Liver (tissue), 9 donors: ENCODE measurements around the gene CDK15. TPM values are rescaled to one million over a fixed set of nuclear protein-coding genes. Genes with fewer than 3 reads are reported as not detected.

Experiments used
- DNase-seq: peaks from one replicate; pipeline ENCODE4 v3.0.0-alpha.2; 2017; ENCODE audit warnings: low spot score
- H3K27ac ChIP-seq, 2 donors: one replicate each; pipeline ENCODE4 v1.7.0; 2013; ENCODE audit warnings: inconsistent platforms in 2 of 2, low read length in 2 of 2, control low read depth in 1 of 2, low read depth in 1 of 2, mild to moderate bottlenecking in 1 of 2
- H3K27me3 ChIP-seq, 4 donors: one replicate each; pipeline versions ENCODE4 v1.6.1 to v1.7.0; 2013; ENCODE audit warnings: low read length in 3 of 4, inconsistent platforms in 1 of 4, mild to moderate bottlenecking in 1 of 4, moderate library complexity in 1 of 4; ENCODE audit not compliant: control insufficient read depth in 4 of 4, insufficient read depth in 4 of 4
- H3K36me3 ChIP-seq, 4 donors: one replicate each; pipeline versions ENCODE4 v1.6.1 to v1.7.0; 2013; ENCODE audit warnings: low read length in 3 of 4, mild to moderate bottlenecking in 3 of 4, low read depth in 1 of 4, moderate library complexity in 1 of 4; ENCODE audit not compliant: control insufficient read depth in 4 of 4, insufficient read depth in 3 of 4
- H3K4me1 ChIP-seq, 4 donors: one replicate each; pipeline versions ENCODE4 v1.6.1 to v1.7.0; 2013; ENCODE audit warnings: low read length in 3 of 4, mild to moderate bottlenecking in 3 of 4, moderate library complexity in 1 of 4; ENCODE audit not compliant: control insufficient read depth in 4 of 4, insufficient read depth in 4 of 4
- H3K4me3 ChIP-seq, 3 donors: one replicate each; pipeline versions ENCODE4 v1.6.1 to v1.7.0; 2013; ENCODE audit warnings: low read length in 3 of 3, control low read depth in 1 of 3, low read depth in 1 of 3, mild to moderate bottlenecking in 1 of 3
- H3K9ac ChIP-seq, 2 donors: one replicate each; pipeline ENCODE4 v1.7.0; 2013; ENCODE audit warnings: low read length in 2 of 2, mild to moderate bottlenecking in 2 of 2, moderate library complexity in 2 of 2, control low read depth in 1 of 2, low read depth in 1 of 2
- H3K9me3 ChIP-seq, 4 donors: one replicate each; pipeline versions ENCODE4 v1.6.1 to v1.7.0; 2013; ENCODE audit warnings: low read length in 3 of 4; ENCODE audit not compliant: control insufficient read depth in 4 of 4
- ATF3 ChIP-seq: IDR thresholded peaks from 2 replicates; pipeline ENCODE4 v1.6.1; 2016; ENCODE audit warnings: antibody characterized with exemption
- CTCF ChIP-seq: fragments of 150-350 bp; IDR thresholded peaks from 2 replicates; pipeline ENCODE4 v1.5.1; 2017; ENCODE audit warnings: improper control_type of control experiment, low read depth, low read length; ENCODE audit not compliant: missing input control
- HNF4A ChIP-seq, 2 donors: conservative IDR thresholded peaks; 2 replicates each; pipeline ENCODE4 v1.6.1; 2016; ENCODE audit warnings: antibody characterized with exemption in 2 of 2, mild to moderate bottlenecking in 2 of 2
- HNF4G ChIP-seq: IDR thresholded peaks from 2 replicates; pipeline ENCODE4 v1.6.1; 2016; ENCODE audit warnings: antibody characterized with exemption
- JUND ChIP-seq, 2 donors: IDR thresholded peaks; 2 replicates each; pipeline ENCODE4 v1.6.1; 2016; ENCODE audit warnings: antibody characterized with exemption in 2 of 2
- MAX ChIP-seq: IDR thresholded peaks from 2 replicates; pipeline ENCODE4 v1.6.1; 2016; ENCODE audit warnings: antibody characterized with exemption
- NR2F2 ChIP-seq: IDR thresholded peaks from 2 replicates; pipeline ENCODE4 v1.6.1; 2016; ENCODE audit warnings: antibody characterized with exemption
- RAD21 ChIP-seq, 2 donors: IDR thresholded peaks; 2 replicates each; pipeline ENCODE4 v1.6.1; 2016; ENCODE audit warnings: antibody characterized with exemption in 2 of 2, mild to moderate bottlenecking in 2 of 2
- RXRA ChIP-seq, 2 donors: IDR thresholded peaks; 2 replicates each; pipeline ENCODE4 v1.6.1; 2017 to 2018; ENCODE audit warnings: antibody characterized with exemption in 2 of 2, mild to moderate bottlenecking in 1 of 2
- SP1 ChIP-seq: IDR thresholded peaks from 2 replicates; pipeline ENCODE4 v1.6.1; 2018; ENCODE audit warnings: antibody characterized with exemption, mild to moderate bottlenecking
- TAF1 ChIP-seq: conservative IDR thresholded peaks from 2 replicates; pipeline ENCODE4 v1.6.1; 2016; ENCODE audit warnings: antibody characterized with exemption, mild to moderate bottlenecking
- YY1 ChIP-seq: IDR thresholded peaks from 2 replicates; pipeline ENCODE4 v1.6.1; 2016; ENCODE audit warnings: antibody characterized with exemption, mild to moderate bottlenecking
- WGBS: extraction: QIAGEN DNeasy Blood & Tissue Kit; methylation state at CpG from one replicate; pipeline ENCODE4 v1.1.7; 2013; 5-methylcytosine and 5-hydroxymethylcytosine counted together
- polyA plus RNA-seq, 2 donors: library from polyadenylated mRNA; stranded (reverse) in 1 of 2; unstranded in 1 of 2; fragments of 200-250 nt in 1 of 2; fragments of >200 nt in 1 of 2; fragmentation: Nextera tagmentation in 1 of 2; extraction: Ambion mirVana in 1 of 2; gene quantifications; one replicate each; pipeline versions ENCODE4 v1.2.1 to v1.2.3, GENCODE V29; 2013 to 2015
- total RNA-seq, 2 donors: library from RNA; depleted of rRNA; stranded (reverse); fragments of >200 nt; gene quantifications; one replicate each; pipeline ENCODE4 v1.2.3, GENCODE V29; 2014
- TF ChIP-seq, protein P1 (sequence below): IDR thresholded peaks from 2 replicates; pipeline ENCODE4 v1.6.1; 2016; ENCODE audit warnings: antibody characterized with exemption
- TF ChIP-seq, protein P2 (sequence below): IDR thresholded peaks from 2 replicates; pipeline ENCODE4 v1.6.1; 2016; ENCODE audit warnings: antibody characterized with exemption, mild to moderate bottlenecking
- donor health status: healthy.
- donor health status: healthy.
- donor health status: healthy.
- donor health status: healthy.
- donor health status: healthy.

CDK15 gene
- total and polyA plus RNA-seq, 4 donors: under 0.01 to 0.47 (median 0.06) TPM; not detected in 1

DNA sequence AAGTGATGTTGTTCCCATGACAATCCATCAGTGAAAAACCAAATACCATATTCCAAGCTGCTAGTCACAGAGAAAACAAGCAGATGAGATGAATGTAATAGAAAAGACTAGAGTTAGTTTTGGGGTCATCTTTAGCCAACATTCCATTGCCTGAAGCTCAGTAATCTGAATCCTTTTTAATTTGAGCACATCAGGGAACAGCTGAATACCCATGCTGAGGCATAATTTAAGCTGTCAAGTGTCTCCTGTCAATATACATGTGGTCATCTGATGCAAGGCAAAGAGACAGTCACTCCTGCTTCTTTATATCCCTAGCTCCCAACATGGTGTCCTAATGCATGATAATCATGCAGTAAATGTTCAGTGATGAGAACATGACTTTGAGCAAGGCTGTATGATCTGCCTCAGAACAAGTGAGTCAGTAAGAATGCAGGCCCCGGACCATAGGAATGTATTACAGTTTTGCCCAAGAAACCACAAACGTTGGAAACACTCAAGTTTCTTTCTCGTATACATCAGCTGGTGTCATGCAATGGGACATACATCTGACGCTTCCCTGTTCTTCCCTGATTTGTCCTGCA, 48.0 kb downstream of the CDK15 start:
- DNase-seq: no peak
- Histone ChIP-seq H3K27me3 (no peaks in the 10 kb centered on the region), H3K4me1 (no peaks in the 10 kb centered on the region), H3K4me3 (no peak overlapping the region), H3K9me3 (peaks cover 0 to 1% (median 0%) of the 10 kb centered on the region in 4 donors), H3K9ac (no peak overlapping the region), H3K27ac (no peak overlapping the region), H3K36me3 (no peaks in the 10 kb centered on the region)
- TF ChIP-seq YY1 (no peak), RXRA (IDR thresholded peaks at IDR 0.05) (no peak), TAF1 (no peak), JUND (IDR thresholded peaks at IDR 0.05) (no peak), HNF4A (conservative IDR thresholded peaks at IDR 0.05) (no peak)
- TF ChIP-seq, protein P1, sequence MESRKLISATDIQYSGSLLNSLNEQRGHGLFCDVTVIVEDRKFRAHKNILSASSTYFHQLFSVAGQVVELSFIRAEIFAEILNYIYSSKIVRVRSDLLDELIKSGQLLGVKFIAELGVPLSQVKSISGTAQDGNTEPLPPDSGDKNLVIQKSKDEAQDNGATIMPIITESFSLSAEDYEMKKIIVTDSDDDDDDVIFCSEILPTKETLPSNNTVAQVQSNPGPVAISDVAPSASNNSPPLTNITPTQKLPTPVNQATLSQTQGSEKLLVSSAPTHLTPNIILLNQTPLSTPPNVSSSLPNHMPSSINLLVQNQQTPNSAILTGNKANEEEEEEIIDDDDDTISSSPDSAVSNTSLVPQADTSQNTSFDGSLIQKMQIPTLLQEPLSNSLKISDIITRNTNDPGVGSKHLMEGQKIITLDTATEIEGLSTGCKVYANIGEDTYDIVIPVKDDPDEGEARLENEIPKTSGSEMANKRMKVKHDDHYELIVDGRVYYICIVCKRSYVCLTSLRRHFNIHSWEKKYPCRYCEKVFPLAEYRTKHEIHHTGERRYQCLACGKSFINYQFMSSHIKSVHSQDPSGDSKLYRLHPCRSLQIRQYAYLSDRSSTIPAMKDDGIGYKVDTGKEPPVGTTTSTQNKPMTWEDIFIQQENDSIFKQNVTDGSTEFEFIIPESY: no peak
- 82% methylated on average over 4 of the region's 4 CpGs for WGBS

DNA sequence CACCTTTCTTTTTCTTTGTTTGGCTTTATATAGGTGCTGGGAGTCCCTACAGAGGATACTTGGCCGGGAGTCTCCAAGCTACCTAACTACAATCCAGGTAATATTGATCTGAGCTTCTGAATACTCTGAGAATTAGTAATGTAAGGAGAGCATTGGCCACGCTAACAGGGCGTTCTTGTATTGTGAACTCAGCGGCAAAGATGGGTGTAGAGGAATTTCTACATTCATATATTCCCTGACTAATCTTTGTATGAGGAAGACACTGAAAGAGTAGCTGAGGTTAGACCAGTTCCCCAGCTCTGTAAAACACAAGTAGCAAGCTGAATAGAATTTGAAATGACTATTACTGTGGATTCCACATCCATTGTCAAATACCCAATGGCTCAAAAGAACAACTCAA, 48.5 kb downstream of the CDK15 start:
- no peak for DNase-seq
- Histone ChIP-seq H3K9me3 (peaks cover 0 to 1% (median 0%) of the 10 kb centered on the region in 4 donors), H3K9ac (no peak overlapping the region), H3K27me3 (no peaks in the 10 kb centered on the region), H3K4me3 (no peak overlapping the region), H3K27ac (no peak overlapping the region), H3K36me3 (no peaks in the 10 kb centered on the region), H3K4me1 (no peaks in the 10 kb centered on the region)
- no peak for TF ChIP-seq NR2F2
- TF ChIP-seq, protein P1: no peak
- no peak for TF ChIP-seq ATF3
- no peak for TF ChIP-seq TAF1
- TF ChIP-seq YY1: no peak
- no peak for TF ChIP-seq HNF4G
- TF ChIP-seq MAX: no peak
- TF ChIP-seq RAD21 (IDR thresholded peaks at IDR 0.05): no peak
- 94% methylated on average over 4 of the region's 4 CpGs for WGBS

- Histone ChIP-seq H3K9ac (no peak overlapping the region), H3K36me3 (no peaks in the 10 kb centered on the region), H3K4me1 (no peaks in the 10 kb centered on the region), H3K27me3 (no peaks in the 10 kb centered on the region), H3K27ac (no peak overlapping the region), H3K9me3 (peaks cover 0 to 1% (median 0%) of the 10 kb centered on the region in 4 donors), H3K4me3 (no peak overlapping the region)
- no peak for DNase-seq
- WGBS: 79% methylated on average over 3 of the region's 3 CpGs
- TF ChIP-seq, protein P1: no peak
- TF ChIP-seq JUND (IDR thresholded peaks at IDR 0.05): no peak
- no peak for TF ChIP-seq NR2F2
- TF ChIP-seq SP1: no peak
- TF ChIP-seq CTCF: no peak
- no peak for TF ChIP-seq ATF3
- TF ChIP-seq, protein P2, sequence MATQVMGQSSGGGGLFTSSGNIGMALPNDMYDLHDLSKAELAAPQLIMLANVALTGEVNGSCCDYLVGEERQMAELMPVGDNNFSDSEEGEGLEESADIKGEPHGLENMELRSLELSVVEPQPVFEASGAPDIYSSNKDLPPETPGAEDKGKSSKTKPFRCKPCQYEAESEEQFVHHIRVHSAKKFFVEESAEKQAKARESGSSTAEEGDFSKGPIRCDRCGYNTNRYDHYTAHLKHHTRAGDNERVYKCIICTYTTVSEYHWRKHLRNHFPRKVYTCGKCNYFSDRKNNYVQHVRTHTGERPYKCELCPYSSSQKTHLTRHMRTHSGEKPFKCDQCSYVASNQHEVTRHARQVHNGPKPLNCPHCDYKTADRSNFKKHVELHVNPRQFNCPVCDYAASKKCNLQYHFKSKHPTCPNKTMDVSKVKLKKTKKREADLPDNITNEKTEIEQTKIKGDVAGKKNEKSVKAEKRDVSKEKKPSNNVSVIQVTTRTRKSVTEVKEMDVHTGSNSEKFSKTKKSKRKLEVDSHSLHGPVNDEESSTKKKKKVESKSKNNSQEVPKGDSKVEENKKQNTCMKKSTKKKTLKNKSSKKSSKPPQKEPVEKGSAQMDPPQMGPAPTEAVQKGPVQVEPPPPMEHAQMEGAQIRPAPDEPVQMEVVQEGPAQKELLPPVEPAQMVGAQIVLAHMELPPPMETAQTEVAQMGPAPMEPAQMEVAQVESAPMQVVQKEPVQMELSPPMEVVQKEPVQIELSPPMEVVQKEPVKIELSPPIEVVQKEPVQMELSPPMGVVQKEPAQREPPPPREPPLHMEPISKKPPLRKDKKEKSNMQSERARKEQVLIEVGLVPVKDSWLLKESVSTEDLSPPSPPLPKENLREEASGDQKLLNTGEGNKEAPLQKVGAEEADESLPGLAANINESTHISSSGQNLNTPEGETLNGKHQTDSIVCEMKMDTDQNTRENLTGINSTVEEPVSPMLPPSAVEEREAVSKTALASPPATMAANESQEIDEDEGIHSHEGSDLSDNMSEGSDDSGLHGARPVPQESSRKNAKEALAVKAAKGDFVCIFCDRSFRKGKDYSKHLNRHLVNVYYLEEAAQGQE: no peak
Observed at GRCh38 chr2:201855356-201855755, 49.0 kb downstream of the CDK15 start.
